Peyer's patch (tissue), 4 donors: ENCODE measurements around the gene GHRH.

ENCODE experiments used
- CTCF ChIP-seq, 6 experiments: fragments of 450-650 bp in 4 of 6; fragments of 200-600 bp in 2 of 6; sonication (generic) in 1 of 6; IDR thresholded peaks; one replicate each; pipeline ENCODE4 v1.5.1; 2017 to 2019; ENCODE audit warnings: antibody characterized with exemption in 6 of 6, mild to moderate bottlenecking in 3 of 6, moderate library complexity in 1 of 6
- POLR2A ChIP-seq, 2 donors: fragments of 450-650 bp; IDR thresholded peaks; one replicate each; pipeline ENCODE4 v1.5.1; 2017; ENCODE audit warnings: antibody characterized with exemption in 2 of 2, mild to moderate bottlenecking in 2 of 2, moderate library complexity in 2 of 2

GRCh38 chr20:37283530-37284195 lies 22.0 kb upstream of the GHRH start:
- TF ChIP-seq POLR2A (IDR thresholded peaks at IDR 0.05) (peak; percentile 14 to 50), CTCF (IDR thresholded peaks at IDR 0.05) (no peak)
